NCI-H526 (cell line): ENCODE measurements around the gene PREPL.
"Not testable (repeated sequence)": the region's sequence is repeated elsewhere in the genome, so short reads cannot be mapped to it uniquely, and the experiment has no call there.

Source experiments
- DNase-seq, 2 experiments: peaks; one replicate each; lab custom pipeline; 2025; lab: John Stamatoyannopoulos, UW

PREPL gene

GRCh38 chr2:44348400-44348799, 12.9 kb downstream of the PREPL start:
- DNase-seq, result no peak

GRCh38 chr2:44347526-44347925, 13.8 kb downstream of the PREPL start:
- DNase-seq, result no peak

GRCh38 chr2:44342854-44343253, 18.4 kb downstream of the PREPL start:
- peak in 1 of 2 experiments; percentile 22 for DNase-seq

- peak; percentile 4 to 24 for DNase-seq
Measured at GRCh38 chr2:44335806-44336538, 25.3 kb downstream of the PREPL start.

GRCh38 chr2:44333994-44334393, 27.3 kb downstream of the PREPL start:
- DNase-seq, result no peak

GRCh38 chr2:44330801-44331200, 30.5 kb downstream of the PREPL start:
- no peak for DNase-seq

GRCh38 chr2:44329343-44329742, 32.0 kb downstream of the PREPL start:
- no peak for DNase-seq

GRCh38 chr2:44328750-44329149, 32.5 kb downstream of the PREPL start:
- DNase-seq, result no peak

- DNase-seq, result no peak
Measured at GRCh38 chr2:44326548-44327264, 34.6 kb downstream of the PREPL start.

- no peak for DNase-seq
Measured at GRCh38 chr2:44325897-44326296, 35.4 kb downstream of the PREPL start.

- DNase-seq, result no peak
Measured at GRCh38 chr2:44324971-44325426, 36.3 kb downstream of the PREPL start.

- DNase-seq, result no peak
Measured at GRCh38 chr2:44321360-44321759, 39.9 kb downstream of the PREPL start.

- DNase-seq, result no peak
Measured at GRCh38 chr2:44320832-44321231, 40.5 kb downstream of the PREPL start.

- no peak for DNase-seq
Measured at GRCh38 chr2:44315945-44316344, 45.3 kb downstream of the PREPL start.

GRCh38 chr2:44314362-44314761, 46.9 kb downstream of the PREPL start:
- no peak for DNase-seq

- DNase-seq, result no peak
Measured at GRCh38 chr2:44310287-44310686, 51.0 kb downstream of the PREPL start.

- no peak for DNase-seq
Measured at GRCh38 chr2:44305882-44306281, 55.4 kb downstream of the PREPL start.

- DNase-seq, result no peak
Measured at GRCh38 chr2:44304258-44304657, 57.0 kb downstream of the PREPL start.

- DNase-seq, result not testable (repeated sequence)
Measured at GRCh38 chr2:44303766-44304165, 57.5 kb downstream of the PREPL start.

GRCh38 chr2:44301111-44301510, 60.2 kb downstream of the PREPL start:
- no peak for DNase-seq

- peak in 1 of 2 experiments; percentile 39 for DNase-seq
Measured at GRCh38 chr2:44299635-44300034, 61.7 kb downstream of the PREPL start.

- DNase-seq, result no peak
Measured at GRCh38 chr2:44297431-44297830, 63.9 kb downstream of the PREPL start.

- no peak for DNase-seq
Measured at GRCh38 chr2:44296653-44297052, 64.6 kb downstream of the PREPL start.
